HEK293 (cell line): ENCODE results near the gene PI4KB.

ENCODE experiments used
- CTCF ChIA-PET: fragments of 350-600 bp; formaldehyde crosslinking; extraction: SDS; loops from one replicate; lab custom pipeline; 2021; ENCODE audit warnings: antibody characterized with exemption; lab: Yijun Ruan, JAX
- POLR2A ChIA-PET: fragments of 300-600 bp; formaldehyde crosslinking; extraction: SDS; loops from one replicate; lab custom pipeline; 2020; ENCODE audit warnings: antibody characterized with exemption, inconsistent platforms; lab: Yijun Ruan, JAX
- H3K27ac ChIP-seq: fragments of 200-500 bp; sonication (Bioruptor generic); 2 replicates; pipeline ENCODE4 v1.5.1; 2014; ENCODE audit warnings: low read depth, low read length, control low read depth, inconsistent platforms; ENCODE audit errors: extremely low read depth
- H3K36me3 ChIP-seq, 2 experiments: fragments of 200-500 bp in 1 of 2; sonication (Bioruptor generic) in 1 of 2; 1 replicate in 1 of 2; 2 replicates in 1 of 2; pipeline ENCODE4 v1.5.1; 2014 to 2017; ENCODE audit warnings: inconsistent platforms in 2 of 2, low read length in 2 of 2; ENCODE audit not compliant: control insufficient read depth in 2 of 2, insufficient read depth in 1 of 2
- H3K4me1 ChIP-seq: fragments of 200-500 bp; sonication (Bioruptor generic); 2 replicates; pipeline ENCODE4 v1.5.1; 2014; ENCODE audit warnings: mild to moderate bottlenecking, low read length, inconsistent platforms; ENCODE audit not compliant: control insufficient read depth, insufficient read depth
- H3K4me3 ChIP-seq: 2 replicates; pipeline ENCODE4 v1.5.1; 2011; ENCODE audit warnings: low read depth, mild to moderate bottlenecking, control low read depth, low read length, moderate library complexity
- H3K9me3 ChIP-seq: fragments of 200-500 bp; sonication (Bioruptor generic); 2 replicates; pipeline ENCODE4 v1.5.1; 2014; ENCODE audit warnings: low read depth, low read length, inconsistent platforms; ENCODE audit not compliant: control insufficient read depth, insufficient read depth
- HOXC10 ChIP-seq: sonication (generic); formaldehyde crosslinking; IDR thresholded peaks from 2 replicates; pipeline ENCODE4 v1.8.1; 2023; ENCODE audit warnings: mild to moderate bottlenecking, missing genetic modification reagents
- INSM2 ChIP-seq: fragments of 450-650 bp; formaldehyde crosslinking; IDR thresholded peaks from 2 replicates; pipeline ENCODE4 v1.5.1; 2016; ENCODE audit warnings: missing biosample characterization, missing genetic modification characterization
- KLF10 ChIP-seq: fragments of 450-650 bp; IDR thresholded peaks from 2 replicates; pipeline ENCODE4 v1.5.1; 2018; ENCODE audit warnings: missing biosample characterization, mild to moderate bottlenecking, missing genetic modification characterization
- MEIS1 ChIP-seq: sonication (generic); formaldehyde crosslinking; IDR thresholded peaks from 2 replicates; pipeline ENCODE4 v1.8.1; 2022; ENCODE audit warnings: missing genetic modification reagents, mild to moderate bottlenecking, borderline replicate concordance
- PRDM1 ChIP-seq: fragments of 450-650 bp; formaldehyde crosslinking; IDR thresholded peaks from 2 replicates; pipeline ENCODE4; 2016; ENCODE audit warnings: missing biosample characterization, missing genetic modification characterization
- PRDM2 ChIP-seq: fragments of 450-650 bp; formaldehyde crosslinking; IDR thresholded peaks from 2 replicates; pipeline ENCODE4 v1.5.1; 2016; ENCODE audit warnings: missing biosample characterization, missing genetic modification characterization, borderline replicate concordance
- SCRT2 ChIP-seq: fragments of 450-650 bp; formaldehyde crosslinking; IDR thresholded peaks from 2 replicates; pipeline ENCODE4 v1.5.1; 2016; ENCODE audit warnings: missing biosample characterization, missing genetic modification characterization
- TCF7L2 ChIP-seq: IDR thresholded peaks from 2 replicates; pipeline ENCODE4 v1.6.1; 2011; ENCODE audit warnings: low read depth, mild to moderate bottlenecking, inconsistent platforms, low read length, moderate library complexity, borderline replicate concordance
- ZBTB17 ChIP-seq: fragments of 450-650 bp; formaldehyde crosslinking; IDR thresholded peaks from 2 replicates; pipeline ENCODE4 v1.5.1; 2016; ENCODE audit warnings: missing biosample characterization, missing genetic modification characterization
- ZFP3 ChIP-seq: fragments of 450-650 bp; formaldehyde crosslinking; IDR thresholded peaks from 2 replicates; pipeline ENCODE4 v1.5.1; 2016; ENCODE audit warnings: low read depth, missing biosample characterization, missing genetic modification characterization
- ZNF10 ChIP-seq: fragments of 450-650 bp; formaldehyde crosslinking; IDR thresholded peaks from 2 replicates; pipeline ENCODE4 v1.5.1; 2017; ENCODE audit warnings: missing biosample characterization, missing genetic modification characterization
- ZNF114 ChIP-seq: fragments of 450-650 bp; formaldehyde crosslinking; IDR thresholded peaks from 2 replicates; pipeline ENCODE4 v1.5.0; 2017; ENCODE audit warnings: missing biosample characterization, missing genetic modification characterization
- ZNF121 ChIP-seq: fragments of 450-650 bp; formaldehyde crosslinking; IDR thresholded peaks from 2 replicates; pipeline ENCODE4 v1.5.1; 2016; ENCODE audit warnings: missing biosample characterization, missing genetic modification characterization
- ZNF18 ChIP-seq: fragments of 450-650 bp; formaldehyde crosslinking; IDR thresholded peaks from 2 replicates; pipeline ENCODE4 v1.5.1; 2016; ENCODE audit warnings: missing biosample characterization, missing genetic modification characterization
- ZNF214 ChIP-seq: fragments of 450-650 bp; formaldehyde crosslinking; IDR thresholded peaks from 2 replicates; pipeline ENCODE4 v1.5.1; 2017; ENCODE audit warnings: missing biosample characterization, mild to moderate bottlenecking, missing genetic modification characterization, borderline replicate concordance
- ZNF221 ChIP-seq: fragments of 450-650 bp; formaldehyde crosslinking; IDR thresholded peaks from 2 replicates; pipeline ENCODE4 v1.5.1; 2017; ENCODE audit warnings: missing biosample characterization, missing genetic modification characterization, borderline replicate concordance
- ZNF24 ChIP-seq: fragments of 450-650 bp; formaldehyde crosslinking; IDR thresholded peaks from 2 replicates; pipeline ENCODE4 v1.5.1; 2016; ENCODE audit warnings: missing biosample characterization, missing genetic modification characterization
- ZNF248 ChIP-seq: fragments of 450-650 bp; formaldehyde crosslinking; IDR thresholded peaks from 2 replicates; pipeline ENCODE4 v1.5.1; 2017; ENCODE audit warnings: missing biosample characterization, missing genetic modification characterization
- ZNF335 ChIP-seq: fragments of 450-650 bp; formaldehyde crosslinking; conservative IDR thresholded peaks from 2 replicates; pipeline ENCODE4 v1.5.1; 2016; ENCODE audit warnings: missing biosample characterization, missing genetic modification characterization
- ZNF366 ChIP-seq: fragments of 450-650 bp; formaldehyde crosslinking; conservative IDR thresholded peaks from 2 replicates; pipeline ENCODE4 v1.5.1; 2016; ENCODE audit warnings: missing biosample characterization, missing genetic modification characterization
- ZNF529 ChIP-seq: fragments of 450-650 bp; formaldehyde crosslinking; IDR thresholded peaks from 2 replicates; pipeline ENCODE4 v1.5.1; 2017; ENCODE audit warnings: missing genetic modification characterization, missing biosample characterization; ENCODE audit not compliant: insufficient replicate concordance
- ZNF571 ChIP-seq: fragments of 450-650 bp; formaldehyde crosslinking; IDR thresholded peaks from 2 replicates; pipeline ENCODE4 v1.5.0; 2017; ENCODE audit warnings: missing biosample characterization, missing genetic modification characterization
- ZNF600 ChIP-seq: fragments of 450-650 bp; formaldehyde crosslinking; IDR thresholded peaks from 2 replicates; pipeline ENCODE4 v1.5.1; 2016; ENCODE audit warnings: missing biosample characterization, missing genetic modification characterization
- ZNF658 ChIP-seq: fragments of 450-650 bp; formaldehyde crosslinking; IDR thresholded peaks from 2 replicates; pipeline ENCODE4; 2016; ENCODE audit warnings: missing biosample characterization, missing genetic modification characterization
- ZNF664 ChIP-seq: fragments of 450-650 bp; formaldehyde crosslinking; IDR thresholded peaks from 2 replicates; pipeline ENCODE4 v1.5.1; 2016; ENCODE audit warnings: missing biosample characterization, missing genetic modification characterization
- ZNF777 ChIP-seq: fragments of 450-650 bp; formaldehyde crosslinking; IDR thresholded peaks from 2 replicates; pipeline ENCODE4 v1.5.1; 2017; ENCODE audit warnings: missing biosample characterization, missing genetic modification characterization, borderline replicate concordance
- ZNF792 ChIP-seq: fragments of 450-650 bp; formaldehyde crosslinking; IDR thresholded peaks from 2 replicates; pipeline ENCODE4 v1.5.1; 2016; ENCODE audit warnings: missing biosample characterization, missing genetic modification characterization

Gene PI4KB

GRCh38 chr1:151284013-151284577, 43.1 kb downstream of the PI4KB start:
- ChIA-PET CTCF (interaction anchor here (0.5 to 2.9 kb wide), 6 partner anchors 14 to 340 kb away, joined by 3 to 9 read pairs (median 4); no protein-coding TSS in a partner anchor), POLR2A (interaction anchor here (1.8 to 2.8 kb wide), 2 partner anchors 11 to 43 kb away, joined by 9 to 14 read pairs; partner anchors contain the start of gene PI4KB)
- no peak overlapping the region for H3K4me3 ChIP-seq
- no peaks in the 10 kb centered on the region for H3K4me1 ChIP-seq
- H3K27ac ChIP-seq: peak overlapping the region; percentile 7; the same call in 1 of the 2 replicates
- peaks cover 0 to 50% of the 10 kb centered on the region in 2 experiments; a peak in 2 of 3 replicates for H3K36me3 ChIP-seq
- no peaks in the 10 kb centered on the region for H3K9me3 ChIP-seq
- TF ChIP-seq ZNF366 (tag by site-specific recombination) (peak; percentile 54; the same call in 1 of the 2 replicates), ZNF529 (tag by site-specific recombination) (no peak), ZNF114 (tag by site-specific recombination) (no peak), ZNF792 (no peak), ZNF18 (no peak), HOXC10 (CRISPR knock-in tag) (no peak), INSM2 (tag by site-specific recombination) (no peak), PRDM1 (no peak), MEIS1 (CRISPR knock-in tag) (no peak), ZNF121 (no peak), ZNF658 (tag by site-specific recombination) (no peak), ZNF24 (tag by site-specific recombination) (no peak), TCF7L2 (no peak), ZNF777 (tag by site-specific recombination) (no peak), ZNF214 (no peak), SCRT2 (tag by site-specific recombination) (peak; percentile 78), ZNF335 (tag by site-specific recombination) (no peak), ZNF221 (no peak), ZBTB17 (tag by site-specific recombination) (no peak), ZNF600 (tag by site-specific recombination) (peak; percentile 13; the same call in 1 of the 2 replicates)

- ChIA-PET POLR2A (interaction anchor here (0.5 to 2.8 kb wide), 7 partner anchors 12 to 547 kb away, joined by 4 to 14 read pairs (median 4); partner anchors contain the start of genes PI4KB, PSMD4 and VPS72), CTCF (interaction anchor here (0.6 to 2.9 kb wide), 6 partner anchors 15 to 238 kb away, joined by 3 to 9 read pairs (median 4); no protein-coding TSS in a partner anchor)
- Histone ChIP-seq H3K4me3 (peak overlapping the region; percentile 76), H3K36me3 (peaks cover 0 to 40% of the 10 kb centered on the region in 2 experiments; a peak in 2 of 3 replicates), H3K9me3 (no peaks in the 10 kb centered on the region), H3K4me1 (no peaks in the 10 kb centered on the region), H3K27ac (peak overlapping the region; percentile 90)
- TF ChIP-seq ZNF664 (tag by site-specific recombination): no peak
- no peak for TF ChIP-seq PRDM2 (tag by site-specific recombination)
- TF ChIP-seq KLF10 (tag by site-specific recombination): no peak
- no peak for TF ChIP-seq ZFP3 (tag by site-specific recombination)
- TF ChIP-seq ZNF571 (tag by site-specific recombination): no peak
- TF ChIP-seq ZNF10 (tag by site-specific recombination): peak; percentile 69; the same call in 1 of the 2 replicates
- TF ChIP-seq ZNF248: no peak
Measured at GRCh38 chr1:151282883-151283725, 44.1 kb downstream of the PI4KB start.
